ENCODE measurements around the gene SFRP4. TPM values are rescaled to one million over a fixed set of nuclear protein-coding genes. Genes with fewer than 3 reads are reported as not detected.

Gene SFRP4
- total and polyA plus RNA-seq, 2 of the 4 experiments (the other 2 are of a cell fraction) = not detected

DNA sequence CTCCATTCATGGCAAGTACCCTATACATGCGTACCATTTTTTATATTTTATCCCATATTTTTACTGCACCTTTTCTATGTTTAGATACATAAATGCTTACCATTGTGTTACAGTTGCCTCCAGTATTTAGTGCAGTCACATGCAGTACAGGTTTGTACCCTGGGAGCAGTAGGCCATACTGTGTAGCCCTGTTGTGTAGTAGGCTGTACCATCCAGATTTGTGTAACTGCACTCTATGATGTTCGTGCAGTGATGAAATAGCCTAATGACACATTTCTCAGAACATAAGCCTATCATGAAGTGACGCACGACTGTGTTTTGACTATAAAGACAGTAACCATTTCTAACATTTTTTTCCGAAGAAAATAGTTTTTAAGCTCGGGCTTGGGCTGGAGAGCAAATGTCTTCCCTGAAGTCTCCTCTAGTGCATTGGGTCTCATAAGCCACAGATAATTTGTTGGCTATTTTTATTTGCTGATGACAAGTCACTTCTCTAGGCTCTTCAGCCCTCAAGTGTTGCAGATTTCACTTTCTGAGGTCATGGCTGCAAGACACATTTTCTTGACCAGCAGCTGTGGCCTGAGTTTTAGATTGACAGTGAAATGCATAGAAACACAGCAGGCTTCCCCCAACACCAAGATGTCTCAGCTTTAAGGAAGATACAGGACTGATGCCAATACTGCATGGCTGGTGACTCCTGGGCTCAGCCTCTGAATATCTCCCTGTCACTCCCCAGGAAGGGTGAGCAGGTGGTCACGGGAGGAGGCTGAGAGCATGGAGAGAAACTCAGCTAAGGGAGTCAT lies 30.7 kb upstream of the SFRP4 start:
- Histone ChIP-seq H3K36me3 (ENCODE audit: control insufficient read depth, insufficient read depth, low read length) (no peaks in the 10 kb centered on the region), H2BK120ac (ENCODE audit: low read depth, low read length) (no peak overlapping the region), H4K5ac (ENCODE audit: low read depth, low read length) (no peak overlapping the region), H2BK5ac (ENCODE audit: low read depth, low read length, poor library complexity, severe bottlenecking) (no peak overlapping the region), H3K14ac (replicated peaks; ENCODE audit: low read depth, low read length) (no peak overlapping the region), H2AK9ac (replicated peaks; ENCODE audit: low read depth, low read length, poor library complexity) (no peak overlapping the region), H3K56ac (ENCODE audit: extremely low read depth, insufficient read depth, low read length) (no peak overlapping the region), H4K20me1 (ENCODE audit: insufficient read depth, low read length) (no peaks in the 10 kb centered on the region), H3K27me3 (ENCODE audit: control insufficient read depth, insufficient read depth, low read length) (no peaks in the 10 kb centered on the region), H2AFZ (replicated peaks; ENCODE audit: low read length, poor library complexity) (no peak overlapping the region), H2BK15ac (ENCODE audit: low read depth, low read length) (no peak overlapping the region), H3K4me1 (ENCODE audit: control insufficient read depth, insufficient read depth, low read length) (no peaks in the 10 kb centered on the region), H4K91ac (ENCODE audit: insufficient read depth, low read depth, low read length) (no peak overlapping the region), H3K9me3 (ENCODE audit: control insufficient read depth, insufficient read depth, low read length) (peaks cover 15% of the 10 kb centered on the region), H4K8ac (ENCODE audit: low read depth in 2 of 2, low read length in 2 of 2) (no peak overlapping the region), H3K18ac (ENCODE audit: low read depth, low read length) (no peak overlapping the region), H2AK5ac (ENCODE audit: low read depth, low read length) (no peak overlapping the region), H3K23ac (ENCODE audit: low read depth, low read length) (no peak overlapping the region), H3K9me1 (ENCODE audit: insufficient read depth, low read length) (no peaks in the 10 kb centered on the region), H3K79me1 (ENCODE audit: low read depth in 1 of 2, low read length in 2 of 2) (no peaks in the 10 kb centered on the region), H3K4me3 (ENCODE audit: insufficient read depth, low read depth, low read length) (no peak overlapping the region), H3K9ac (ENCODE audit: low read depth, low read length) (no peak overlapping the region), H2BK20ac (ENCODE audit: low read depth, low read length) (no peak overlapping the region), H3K4me2 (ENCODE audit: low read depth, low read length) (no peak overlapping the region), H3K4ac (ENCODE audit: low read depth, low read length) (no peak overlapping the region), H3K27ac (ENCODE audit: insufficient read depth, low read length) (no peak overlapping the region)
- BruUV-seq (replicated peaks) = no TSS peak
- dilution Hi-C loops (cut with HindIII; ENCODE audit: low sequenced_read_pairs, unreplicated experiment) = no loop called here
- no peak for TF ChIP-seq NFE2L2 (IDR thresholded peaks at IDR 0.05; ENCODE audit: low read depth, low read length)
- no peak for TF ChIP-seq CEBPB (IDR thresholded peaks at IDR 0.05; ENCODE audit: low read depth, low read length)
- TF ChIP-seq MAFK (IDR thresholded peaks at IDR 0.05; ENCODE audit: low read depth, low read length) = no peak
- TF ChIP-seq, protein P1, sequence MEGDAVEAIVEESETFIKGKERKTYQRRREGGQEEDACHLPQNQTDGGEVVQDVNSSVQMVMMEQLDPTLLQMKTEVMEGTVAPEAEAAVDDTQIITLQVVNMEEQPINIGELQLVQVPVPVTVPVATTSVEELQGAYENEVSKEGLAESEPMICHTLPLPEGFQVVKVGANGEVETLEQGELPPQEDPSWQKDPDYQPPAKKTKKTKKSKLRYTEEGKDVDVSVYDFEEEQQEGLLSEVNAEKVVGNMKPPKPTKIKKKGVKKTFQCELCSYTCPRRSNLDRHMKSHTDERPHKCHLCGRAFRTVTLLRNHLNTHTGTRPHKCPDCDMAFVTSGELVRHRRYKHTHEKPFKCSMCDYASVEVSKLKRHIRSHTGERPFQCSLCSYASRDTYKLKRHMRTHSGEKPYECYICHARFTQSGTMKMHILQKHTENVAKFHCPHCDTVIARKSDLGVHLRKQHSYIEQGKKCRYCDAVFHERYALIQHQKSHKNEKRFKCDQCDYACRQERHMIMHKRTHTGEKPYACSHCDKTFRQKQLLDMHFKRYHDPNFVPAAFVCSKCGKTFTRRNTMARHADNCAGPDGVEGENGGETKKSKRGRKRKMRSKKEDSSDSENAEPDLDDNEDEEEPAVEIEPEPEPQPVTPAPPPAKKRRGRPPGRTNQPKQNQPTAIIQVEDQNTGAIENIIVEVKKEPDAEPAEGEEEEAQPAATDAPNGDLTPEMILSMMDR (conservative IDR thresholded peaks at IDR 0.05; ENCODE audit: low read depth, low read length) = no peak
- no peak for TF ChIP-seq MXI1 (IDR thresholded peaks at IDR 0.05; ENCODE audit: borderline replicate concordance, low read depth, low read length)
- TF ChIP-seq RCOR1 (IDR thresholded peaks at IDR 0.05; ENCODE audit: insufficient replicate concordance, low read length) = no peak
- TF ChIP-seq MAZ (IDR thresholded peaks at IDR 0.05; ENCODE audit: borderline replicate concordance, low read depth, low read length) = no peak
- TF ChIP-seq FOS (IDR thresholded peaks at IDR 0.05; ENCODE audit: low read depth, low read length) = no peak
- TF ChIP-seq, protein P2, sequence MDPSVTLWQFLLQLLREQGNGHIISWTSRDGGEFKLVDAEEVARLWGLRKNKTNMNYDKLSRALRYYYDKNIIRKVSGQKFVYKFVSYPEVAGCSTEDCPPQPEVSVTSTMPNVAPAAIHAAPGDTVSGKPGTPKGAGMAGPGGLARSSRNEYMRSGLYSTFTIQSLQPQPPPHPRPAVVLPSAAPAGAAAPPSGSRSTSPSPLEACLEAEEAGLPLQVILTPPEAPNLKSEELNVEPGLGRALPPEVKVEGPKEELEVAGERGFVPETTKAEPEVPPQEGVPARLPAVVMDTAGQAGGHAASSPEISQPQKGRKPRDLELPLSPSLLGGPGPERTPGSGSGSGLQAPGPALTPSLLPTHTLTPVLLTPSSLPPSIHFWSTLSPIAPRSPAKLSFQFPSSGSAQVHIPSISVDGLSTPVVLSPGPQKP (IDR thresholded peaks at IDR 0.05; ENCODE audit: borderline replicate concordance, low read depth, low read length) = no peak
- no peak for TF ChIP-seq USF2 (IDR thresholded peaks at IDR 0.05; ENCODE audit: low read depth, low read length)
- TF ChIP-seq POLR2A (IDR thresholded peaks at IDR 0.05; ENCODE audit: low read depth, low read length) = no peak
- no peak for TF ChIP-seq SMC3 (IDR thresholded peaks at IDR 0.05; ENCODE audit: low read depth, low read length)
- no peak for TF ChIP-seq RAD21 (IDR thresholded peaks at IDR 0.05; ENCODE audit: low read length)
- no peak for TF ChIP-seq RFX5 (IDR thresholded peaks at IDR 0.05; ENCODE audit: low read depth, low read length)
- TF ChIP-seq BHLHE40 (IDR thresholded peaks at IDR 0.05; ENCODE audit: low read depth, low read length) = no peak
- TF ChIP-seq CHD1 (IDR thresholded peaks at IDR 0.05; ENCODE audit: low read depth, low read length) = no peak
- no CpG with 5 or more reads among the region's 7 CpGs for WGBS, 2 experiments (ENCODE audit: extremely low coverage in 2 of 2, insufficient read length in 1 of 2)
- intact Hi-C loops (cut with micrococcal nuclease) = no loop called here
- DNase-seq (no peak), ATAC-seq (ENCODE audit: low read depth) (no peak)
- ChIA-PET CTCF (no interaction called here), POLR2A (ENCODE audit: unreplicated experiment) (no interaction called here)
- in situ Hi-C loops (cut with MboI; ENCODE audit: low sequenced_read_pairs) = no loop called here

Data from IMR-90 (cell line).